SK-N-SH (cell line): Measurements from ENCODE around the gene SMIM12.

Experiments
- MEF2A ChIP-seq: IDR thresholded peaks from 2 replicates; pipeline ENCODE4 v1.4.0; 2012; ENCODE audit warnings: low read depth, borderline replicate concordance
- RCOR1 ChIP-seq: fragments of 150-350 bp; IDR thresholded peaks from 2 replicates; pipeline ENCODE4 v1.6.1; 2017; ENCODE audit warnings: antibody characterized with exemption, low read length

DNA sequence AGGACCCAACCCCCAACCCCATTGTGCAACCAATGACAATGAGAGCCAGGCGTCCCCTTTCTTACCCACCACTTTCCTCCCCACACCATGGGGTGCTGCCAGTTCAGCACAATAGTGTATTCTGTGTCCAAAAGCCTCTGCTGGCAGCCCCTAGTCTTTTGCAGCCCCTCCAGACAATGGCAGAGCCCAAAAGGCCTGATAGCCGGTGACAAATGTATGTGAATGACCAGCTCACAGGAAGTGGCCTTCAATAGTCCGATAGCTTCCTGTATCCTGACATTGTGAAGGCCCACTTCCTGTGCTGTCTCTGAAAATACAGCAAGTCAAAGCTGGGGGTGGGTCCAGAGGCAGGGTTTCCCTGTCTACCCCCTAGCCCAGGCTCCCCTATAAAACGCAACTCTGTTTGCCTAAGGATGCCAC lies 16.6 kb downstream of the SMIM12 start:
- no peak for TF ChIP-seq MEF2A
- no peak for TF ChIP-seq RCOR1
